Neural cell (in vitro differentiated cells): ENCODE results near the gene NXF3. TPM values are rescaled to one million over a fixed set of nuclear protein-coding genes. Genes with fewer than 3 reads are reported as not detected.
"Not testable (repeated sequence)": the region's sequence is repeated elsewhere in the genome, so short reads cannot be mapped to it uniquely, and the experiment has no call there.

Experiments used
- H2AFZ ChIP-seq: fragments of 200-600, 300-800 bp; sonication (generic), shearing (Covaris generic); 2 replicates; pipeline ENCODE4 v1.6.0; 2014; ENCODE audit warnings: low read depth, mild to moderate bottlenecking, antibody characterized with exemption, low read length, moderate library complexity
- H3F3A ChIP-seq: fragments of 200-600 bp; shearing (Covaris generic); 2 replicates; pipeline ENCODE4 v1.6.1; 2016; ENCODE audit warnings: mild to moderate bottlenecking, moderate library complexity, mixed read lengths, antibody characterized with exemption, low read length; ENCODE audit not compliant: insufficient read depth, poor library complexity, severe bottlenecking
- H3K27ac ChIP-seq: fragments of 200-600, 300-800 bp; sonication (generic), shearing (Covaris generic); 2 replicates; pipeline ENCODE4 v1.5.1; 2014; ENCODE audit warnings: mild to moderate bottlenecking, low read length, moderate library complexity
- H3K27me3 ChIP-seq: fragments of 300-800, 200-600 bp; sonication (generic), shearing (Covaris generic); 2 replicates; pipeline ENCODE4 v1.6.0; 2014; ENCODE audit warnings: mild to moderate bottlenecking, low read depth, low read length, moderate library complexity; ENCODE audit not compliant: insufficient read depth
- H3K36me3 ChIP-seq: fragments of 300-800, 200-600 bp; sonication (generic), shearing (Covaris generic); 2 replicates; pipeline ENCODE4 v1.5.1; 2014; ENCODE audit warnings: mild to moderate bottlenecking, antibody characterized with exemption, low read length, moderate library complexity; ENCODE audit not compliant: insufficient read depth
- H3K4me2 ChIP-seq: fragments of 300-800, 200-600 bp; sonication (generic), shearing (Covaris generic); 2 replicates; pipeline ENCODE4 v1.6.0; 2014; ENCODE audit warnings: mild to moderate bottlenecking, low read length
- H3K4me3 ChIP-seq: fragments of 300-800, 200-600 bp; sonication (generic), shearing (Covaris generic); 2 replicates; pipeline ENCODE4 v1.5.1; 2014; ENCODE audit warnings: mild to moderate bottlenecking, low read length, moderate library complexity
- H3K79me2 ChIP-seq: fragments of 200-600 bp; shearing (Covaris generic); replicated peaks from 2 replicates; pipeline ENCODE4 v1.6.0; 2014; ENCODE audit warnings: mild to moderate bottlenecking, low read length, moderate library complexity; ENCODE audit not compliant: insufficient read depth
- H3K9ac ChIP-seq: fragments of 300-800, 200-600 bp; sonication (generic), shearing (Covaris generic); 2 replicates; pipeline ENCODE4 v1.6.1; 2016; ENCODE audit warnings: mild to moderate bottlenecking, low read length, mixed read lengths
- H3K9me2 ChIP-seq: fragments of 200-600 bp; shearing (Covaris generic); 2 replicates; pipeline ENCODE4 v1.6.1; 2016; ENCODE audit warnings: mild to moderate bottlenecking, low read length, mixed read lengths; ENCODE audit not compliant: insufficient read depth
- H3K9me3 ChIP-seq: fragments of 200-600, 300-800 bp; sonication (generic), shearing (Covaris generic); 2 replicates; pipeline ENCODE4 v1.6.1; 2016; ENCODE audit warnings: mild to moderate bottlenecking, mixed run types, low read length, moderate library complexity, mixed read lengths
- H4K20me1 ChIP-seq: fragments of 200-600 bp; shearing (Covaris generic); 2 replicates; pipeline ENCODE4 v1.6.1; 2016; ENCODE audit warnings: mild to moderate bottlenecking, mixed run types; ENCODE audit not compliant: insufficient read depth
- CTCF ChIP-seq: fragments of 450-650 bp; IDR thresholded peaks from 2 replicates; pipeline ENCODE4 v1.5.1; 2014; ENCODE audit warnings: antibody characterized with exemption, mild to moderate bottlenecking, moderate library complexity; ENCODE audit not compliant: poor library complexity, severe bottlenecking
- EP300 ChIP-seq: fragments of 450-650 bp; conservative IDR thresholded peaks from 2 replicates; pipeline ENCODE4 v1.6.1; 2014; ENCODE audit warnings: antibody characterized with exemption, mild to moderate bottlenecking, moderate library complexity; ENCODE audit not compliant: poor library complexity, severe bottlenecking
- EZH2 ChIP-seq: fragments of 200-600, 300-800 bp; shearing (Covaris generic), sonication (generic); IDR thresholded peaks from 2 replicates; pipeline ENCODE4 v1.6.1; 2014; ENCODE audit warnings: antibody characterized with exemption, low read length, borderline replicate concordance, mild to moderate bottlenecking; ENCODE audit not compliant: insufficient read depth, poor library complexity, severe bottlenecking
- MXI1 ChIP-seq: fragments of 450-650 bp; conservative IDR thresholded peaks from 2 replicates; pipeline ENCODE4 v1.6.1; 2014; ENCODE audit warnings: antibody characterized with exemption, mild to moderate bottlenecking; ENCODE audit not compliant: poor library complexity, severe bottlenecking
- POLR2AphosphoS5 ChIP-seq: IDR thresholded peaks from 2 replicates; pipeline ENCODE4 v1.6.1; 2012
- RAD21 ChIP-seq: fragments of 450-650 bp; conservative IDR thresholded peaks from 2 replicates; pipeline ENCODE4 v1.6.1; 2014; ENCODE audit warnings: antibody characterized with exemption, mild to moderate bottlenecking, moderate library complexity
- REST ChIP-seq: IDR thresholded peaks from 2 replicates; pipeline ENCODE4 v1.6.1; 2012; ENCODE audit warnings: borderline replicate concordance
- SMC3 ChIP-seq: fragments of 450-650 bp; conservative IDR thresholded peaks from 2 replicates; pipeline ENCODE4 v1.6.1; 2014; ENCODE audit warnings: antibody characterized with exemption, mild to moderate bottlenecking, moderate library complexity; ENCODE audit not compliant: poor library complexity
- TAF1 ChIP-seq: IDR thresholded peaks from 2 replicates; pipeline ENCODE4 v1.6.1; 2012; ENCODE audit warnings: low read depth
- polyA plus RNA-seq: library from polyadenylated mRNA; depleted of rRNA; stranded (reverse); fragments of >200 nt; gene quantifications from 2 replicates; pipeline ENCODE4 v1.2.3, GENCODE V29; 2014

The NXF3 gene
- polyA plus RNA-seq, 1 donor from 2014 or later: not detected

GRCh38 chrX:103120748-103121147, 27.8 kb upstream of the NXF3 start:
- no peaks in the 10 kb centered on the region for H3K27me3 ChIP-seq
- H3K27ac ChIP-seq: no peak overlapping the region
- H3F3A ChIP-seq: no peaks in the 10 kb centered on the region
- TF ChIP-seq RAD21 (no peak), EP300 (no peak), POLR2AphosphoS5 (no peak), CTCF (no peak), SMC3 (no peak), MXI1 (no peak), EZH2 (no peak), REST (no peak), TAF1 (no peak)
- no peak overlapping the region for H2AFZ ChIP-seq
- no peak overlapping the region for H3K4me2 ChIP-seq
- no peaks in the 10 kb centered on the region for H3K36me3 ChIP-seq
- no peaks in the 10 kb centered on the region for H4K20me1 ChIP-seq
- H3K9me2 ChIP-seq: no peaks in the 10 kb centered on the region
- no peaks in the 10 kb centered on the region for H3K79me2 ChIP-seq
- H3K9ac ChIP-seq: no peak overlapping the region
- H3K9me3 ChIP-seq: no peaks in the 10 kb centered on the region
- no peak overlapping the region for H3K4me3 ChIP-seq

GRCh38 chrX:103116970-103117369, 24.0 kb upstream of the NXF3 start:
- not testable (repeated sequence) for H3K79me2 ChIP-seq, H3K4me3 ChIP-seq, H2AFZ ChIP-seq, H3F3A ChIP-seq, H3K27me3 ChIP-seq, H3K9me3 ChIP-seq, H3K9ac ChIP-seq, H3K36me3 ChIP-seq, H4K20me1 ChIP-seq, H3K9me2 ChIP-seq, H3K4me2 ChIP-seq, H3K27ac ChIP-seq

- not testable (repeated sequence) for H3K79me2 ChIP-seq, H3K4me2 ChIP-seq, H3K27ac ChIP-seq, H3K9me3 ChIP-seq, H2AFZ ChIP-seq, H3K27me3 ChIP-seq, H3K4me3 ChIP-seq, H4K20me1 ChIP-seq, H3K9ac ChIP-seq, H3K36me3 ChIP-seq, H3K9me2 ChIP-seq, H3F3A ChIP-seq
Observed at GRCh38 chrX:103109497-103109896, 16.6 kb upstream of the NXF3 start.
